ENCODE measurements around the gene ST6GAL1.
"Not testable (repeated sequence)": the region's sequence is repeated elsewhere in the genome, so short reads cannot be mapped to it uniquely, and the experiment has no call there.

ST6GAL1 gene

GRCh38 chr3:186991470-186991869 lies 61.1 kb downstream of the ST6GAL1 start:
- no peak for TF ChIP-seq POLR2A (IDR thresholded peaks at IDR 0.05; ENCODE audit: extremely low read depth, insufficient read length)
- TF ChIP-seq, protein P1, sequence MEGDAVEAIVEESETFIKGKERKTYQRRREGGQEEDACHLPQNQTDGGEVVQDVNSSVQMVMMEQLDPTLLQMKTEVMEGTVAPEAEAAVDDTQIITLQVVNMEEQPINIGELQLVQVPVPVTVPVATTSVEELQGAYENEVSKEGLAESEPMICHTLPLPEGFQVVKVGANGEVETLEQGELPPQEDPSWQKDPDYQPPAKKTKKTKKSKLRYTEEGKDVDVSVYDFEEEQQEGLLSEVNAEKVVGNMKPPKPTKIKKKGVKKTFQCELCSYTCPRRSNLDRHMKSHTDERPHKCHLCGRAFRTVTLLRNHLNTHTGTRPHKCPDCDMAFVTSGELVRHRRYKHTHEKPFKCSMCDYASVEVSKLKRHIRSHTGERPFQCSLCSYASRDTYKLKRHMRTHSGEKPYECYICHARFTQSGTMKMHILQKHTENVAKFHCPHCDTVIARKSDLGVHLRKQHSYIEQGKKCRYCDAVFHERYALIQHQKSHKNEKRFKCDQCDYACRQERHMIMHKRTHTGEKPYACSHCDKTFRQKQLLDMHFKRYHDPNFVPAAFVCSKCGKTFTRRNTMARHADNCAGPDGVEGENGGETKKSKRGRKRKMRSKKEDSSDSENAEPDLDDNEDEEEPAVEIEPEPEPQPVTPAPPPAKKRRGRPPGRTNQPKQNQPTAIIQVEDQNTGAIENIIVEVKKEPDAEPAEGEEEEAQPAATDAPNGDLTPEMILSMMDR (IDR thresholded peaks at IDR 0.05; ENCODE audit: low read depth, low read length): no peak
- TF ChIP-seq, protein P2, sequence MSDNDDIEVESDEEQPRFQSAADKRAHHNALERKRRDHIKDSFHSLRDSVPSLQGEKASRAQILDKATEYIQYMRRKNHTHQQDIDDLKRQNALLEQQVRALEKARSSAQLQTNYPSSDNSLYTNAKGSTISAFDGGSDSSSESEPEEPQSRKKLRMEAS (IDR thresholded peaks at IDR 0.05; ENCODE audit: low read depth, low read length): no peak
- no peak for TF ChIP-seq MYC (IDR thresholded peaks at IDR 0.05; ENCODE audit: low read depth, low read length)
- no peak for DNase-seq (ENCODE audit: low read depth)
- H3K4me3 ChIP-seq (ENCODE audit: low read depth, low read length): no peak overlapping the region

DNA sequence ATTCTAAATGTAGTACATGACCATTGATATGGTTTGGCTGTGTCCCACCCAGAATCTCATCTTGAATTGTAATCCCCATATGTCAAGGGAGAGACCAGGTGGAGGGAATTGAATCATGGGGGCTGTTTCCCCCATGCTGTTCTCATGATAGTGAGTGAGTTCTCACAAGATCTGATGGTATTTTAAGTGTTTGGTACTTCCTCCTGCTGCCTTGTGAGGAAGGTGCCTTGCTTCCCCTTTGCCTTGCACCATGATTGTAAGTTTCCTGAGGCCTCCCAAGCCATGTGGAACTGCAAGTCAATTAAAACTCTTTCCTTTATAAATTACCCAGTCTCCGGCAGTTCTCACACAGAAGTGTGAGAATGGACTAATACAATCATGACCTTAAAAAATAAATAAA lies 61.8 kb downstream of the ST6GAL1 start:
- H3K4me3 ChIP-seq (ENCODE audit: low read depth, low read length): not testable (repeated sequence)
- DNase-seq (ENCODE audit: low read depth): peak; percentile 22

DNA sequence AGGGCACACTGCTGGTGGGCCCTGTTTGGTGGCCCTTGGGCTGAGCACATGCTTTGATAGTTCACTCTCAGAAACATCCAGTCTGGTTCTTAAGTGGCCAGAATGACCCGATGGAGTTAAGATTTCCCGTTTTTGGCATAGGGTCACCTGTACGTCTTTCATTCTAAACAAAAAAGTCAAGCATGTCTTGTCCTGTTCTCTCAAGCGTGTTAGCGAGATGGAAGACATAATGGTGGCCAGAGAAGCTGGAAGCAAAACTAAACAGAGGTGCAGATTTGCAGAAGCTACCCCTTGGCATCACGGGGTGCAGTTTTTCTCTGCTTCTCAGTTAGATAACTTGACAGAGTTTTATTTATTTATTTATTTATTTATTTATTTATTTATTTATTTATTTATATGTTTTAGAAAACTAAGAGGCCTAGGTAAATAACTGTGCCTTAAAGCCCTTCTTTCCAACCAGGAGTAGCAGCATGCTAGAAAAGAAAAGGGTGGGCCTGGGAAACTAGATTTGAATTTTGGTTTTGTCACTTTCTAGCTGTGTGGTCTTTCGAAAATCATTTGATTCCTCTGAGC lies 63.0 kb downstream of the ST6GAL1 start:
- H3K4me3 ChIP-seq (ENCODE audit: low read depth, low read length): no peak overlapping the region
- TF ChIP-seq MYC (IDR thresholded peaks at IDR 0.05; ENCODE audit: low read depth, low read length) (no peak), POLR2A (IDR thresholded peaks at IDR 0.05; ENCODE audit: extremely low read depth, insufficient read length) (no peak)
- TF ChIP-seq, protein P2 (IDR thresholded peaks at IDR 0.05; ENCODE audit: low read depth, low read length): no peak
- TF ChIP-seq, protein P1 (IDR thresholded peaks at IDR 0.05; ENCODE audit: low read depth, low read length): no peak
- DNase-seq (ENCODE audit: low read depth): no peak

DNA sequence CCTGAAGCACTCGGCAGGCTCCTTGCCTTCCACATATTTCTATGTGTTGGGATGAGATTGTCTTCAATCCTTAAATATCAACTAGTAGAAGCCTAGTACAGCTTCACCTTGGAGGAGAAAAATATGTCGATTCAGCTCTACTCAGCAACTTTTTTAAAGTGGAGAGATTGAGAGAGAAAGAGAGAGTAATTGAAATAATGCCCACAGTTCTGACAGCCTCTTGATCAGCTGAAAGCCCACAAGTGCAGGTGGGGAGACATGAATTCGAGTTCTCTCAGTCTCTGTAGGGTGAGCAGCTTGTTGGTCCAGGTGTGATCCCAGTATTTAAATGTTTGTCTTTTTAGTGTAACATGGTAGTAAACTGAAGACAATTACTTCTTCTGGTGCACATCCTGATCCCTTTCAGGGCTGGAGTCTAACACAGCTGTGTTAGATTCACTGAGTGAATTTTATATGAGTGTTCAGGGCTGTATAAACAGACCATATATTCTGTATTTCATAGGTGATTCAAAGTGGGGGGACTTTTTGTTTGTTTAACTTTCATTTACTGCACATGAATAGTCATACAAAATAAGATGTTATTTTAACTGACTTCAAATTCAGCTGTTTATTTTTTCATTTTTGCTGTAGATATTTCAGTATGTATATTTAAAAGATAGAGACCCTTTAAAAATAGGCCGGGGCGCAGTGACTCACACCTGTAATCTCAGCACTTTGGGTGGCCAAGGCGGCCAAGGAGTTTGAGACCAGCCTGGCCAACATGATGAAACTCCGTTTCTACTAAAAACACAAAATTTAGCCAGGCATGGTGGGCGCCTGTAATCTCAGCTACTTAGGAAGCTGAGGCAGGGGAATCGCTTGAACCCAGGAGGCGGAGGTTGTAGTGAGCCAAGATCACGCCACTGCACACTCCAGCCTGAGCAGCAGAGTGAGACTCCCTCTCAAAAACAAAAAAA lies 64.0 kb downstream of the ST6GAL1 start:
- TF ChIP-seq MYC (IDR thresholded peaks at IDR 0.05; ENCODE audit: low read depth, low read length) (no peak), POLR2A (IDR thresholded peaks at IDR 0.05; ENCODE audit: extremely low read depth, insufficient read length) (no peak)
- TF ChIP-seq, protein P1 (IDR thresholded peaks at IDR 0.05; ENCODE audit: low read depth, low read length): no peak
- TF ChIP-seq, protein P2 (IDR thresholded peaks at IDR 0.05; ENCODE audit: low read depth, low read length): no peak
- no peak for DNase-seq (ENCODE audit: low read depth)
- H3K4me3 ChIP-seq (ENCODE audit: low read depth, low read length): no peak overlapping the region

DNA sequence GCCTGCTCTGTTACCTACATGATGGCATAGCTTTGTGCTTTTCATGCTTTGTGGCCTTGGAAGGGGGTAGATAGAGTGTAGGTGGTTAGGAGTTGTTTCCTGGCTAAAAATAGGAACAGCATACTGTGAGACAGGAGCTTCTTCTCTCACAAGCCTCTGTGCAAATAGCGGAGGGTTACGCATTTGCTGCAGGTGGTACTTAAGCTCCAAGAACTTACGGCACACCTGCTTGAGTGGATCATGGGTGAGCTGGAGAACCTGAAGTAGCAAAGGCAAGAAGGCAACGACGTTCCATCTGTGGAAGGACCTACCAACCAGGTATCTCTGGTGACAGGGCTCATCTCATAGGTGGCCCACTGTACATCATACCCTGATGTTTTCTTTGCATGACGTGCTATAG lies 66.0 kb downstream of the ST6GAL1 start:
- no peak overlapping the region for H3K4me3 ChIP-seq (ENCODE audit: low read depth, low read length)
- no peak for TF ChIP-seq MYC (IDR thresholded peaks at IDR 0.05; ENCODE audit: low read depth, low read length)
- TF ChIP-seq, protein P1 (IDR thresholded peaks at IDR 0.05; ENCODE audit: low read depth, low read length): no peak
- TF ChIP-seq, protein P2 (IDR thresholded peaks at IDR 0.05; ENCODE audit: low read depth, low read length): no peak
- no peak for TF ChIP-seq POLR2A (IDR thresholded peaks at IDR 0.05; ENCODE audit: extremely low read depth, insufficient read length)

GRCh38 chr3:186997061-186997460 lies 66.7 kb downstream of the ST6GAL1 start:
- TF ChIP-seq, protein P1 (IDR thresholded peaks at IDR 0.05; ENCODE audit: low read depth, low read length): no peak
- no peak for TF ChIP-seq POLR2A (IDR thresholded peaks at IDR 0.05; ENCODE audit: extremely low read depth, insufficient read length)
- no peak for TF ChIP-seq MYC (IDR thresholded peaks at IDR 0.05; ENCODE audit: low read depth, low read length)
- no peak overlapping the region for H3K4me3 ChIP-seq (ENCODE audit: low read depth, low read length)
- no peak for DNase-seq (ENCODE audit: low read depth)

More for the DNA sequence above, 66.0 kb downstream of the ST6GAL1 start:
- DNase-seq (ENCODE audit: low read depth): no peak

Measured in NB4 (cell line).